Activated T-helper 2 cell treated with anti-CD3 and anti-CD28 coated beads, Interferon-gamma antibody, Interleukin-2, Interleukin-4, amounts not matched to agents 10 μg/mL and 5 μg/mL and 100 μg/mL, durations not matched to agents 14 hours and 24 hours and 36 hours (primary cell): ENCODE data around the gene SCARF2. TPM values are rescaled to one million over a fixed set of nuclear protein-coding genes. Genes with fewer than 3 reads are reported as not detected.
"Not testable (repeated sequence)": the region's sequence is repeated elsewhere in the genome, so short reads cannot be mapped to it uniquely, and the experiment has no call there.

Experiments used
- DNase-seq: peaks from one replicate; pipeline ENCODE4 v3.0.0; 2021; ENCODE audit warnings: low spot score
- H3K27ac Mint-ChIP-seq: one replicate; pipeline ENCODE4 v1.8.0; 2021; ENCODE audit warnings: mixed read lengths
- H3K27me3 Mint-ChIP-seq: one replicate; pipeline ENCODE4 v1.8.0; 2021; ENCODE audit warnings: low read depth, mixed read lengths
- H3K36me3 Mint-ChIP-seq: one replicate; pipeline ENCODE4 v1.8.0; 2021; ENCODE audit warnings: low read depth, mixed read lengths
- H3K4me1 Mint-ChIP-seq: one replicate; pipeline ENCODE4 v1.8.0; 2021; ENCODE audit warnings: low read depth, mixed read lengths
- H3K4me3 Mint-ChIP-seq: one replicate; pipeline ENCODE4 v1.8.0; 2021; ENCODE audit warnings: low read depth, mild to moderate bottlenecking, moderate library complexity, mixed read lengths
- H3K9me3 Mint-ChIP-seq: one replicate; pipeline ENCODE4 v1.8.0; 2021; ENCODE audit warnings: mixed read lengths
- intact Hi-C: fragments of 100-400 bp; cut with micrococcal nuclease; formaldehyde crosslinking; loops from one replicate; pipeline ENCODE4 v1.15.1; 2023
- total RNA-seq: library from RNA; stranded (reverse); gene quantifications from 2 replicates; pipeline ENCODE4 v1.2.3, GENCODE V29; 2022

The SCARF2 gene
- total RNA-seq, 1 donor from 2014 or later, result 0.62 TPM

DNA sequence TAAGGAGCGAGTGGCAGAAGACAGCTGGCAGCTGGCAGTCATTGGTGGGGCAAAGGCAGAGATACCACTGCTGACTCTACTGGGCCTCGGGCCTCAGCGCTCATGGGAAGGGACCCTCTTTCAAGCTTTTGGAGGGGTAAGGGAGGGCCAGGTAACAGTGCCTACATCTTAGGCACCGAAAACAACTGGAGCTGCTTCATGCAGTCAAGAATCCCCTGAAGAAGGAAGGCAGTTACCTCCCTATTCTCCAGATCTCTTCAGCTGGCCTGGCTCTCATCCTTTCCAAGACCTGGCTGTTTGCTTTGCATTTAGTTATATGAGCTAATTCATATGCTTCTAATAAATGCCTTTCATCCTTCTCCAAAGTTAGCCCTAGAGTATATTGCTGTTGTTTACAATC is 59.5 kb downstream of the SCARF2 start:
- H3K4me3 Mint-ChIP-seq, result no peak overlapping the region
- no peaks in the 10 kb centered on the region for H3K4me1 Mint-ChIP-seq
- no peak overlapping the region for H3K27ac Mint-ChIP-seq
- H3K36me3 Mint-ChIP-seq, result no peaks in the 10 kb centered on the region
- no peak for DNase-seq
- H3K27me3 Mint-ChIP-seq, result peaks cover 17% of the 10 kb centered on the region
- H3K9me3 Mint-ChIP-seq, result no peaks in the 10 kb centered on the region
- intact Hi-C loops, result no loop called here

DNA sequence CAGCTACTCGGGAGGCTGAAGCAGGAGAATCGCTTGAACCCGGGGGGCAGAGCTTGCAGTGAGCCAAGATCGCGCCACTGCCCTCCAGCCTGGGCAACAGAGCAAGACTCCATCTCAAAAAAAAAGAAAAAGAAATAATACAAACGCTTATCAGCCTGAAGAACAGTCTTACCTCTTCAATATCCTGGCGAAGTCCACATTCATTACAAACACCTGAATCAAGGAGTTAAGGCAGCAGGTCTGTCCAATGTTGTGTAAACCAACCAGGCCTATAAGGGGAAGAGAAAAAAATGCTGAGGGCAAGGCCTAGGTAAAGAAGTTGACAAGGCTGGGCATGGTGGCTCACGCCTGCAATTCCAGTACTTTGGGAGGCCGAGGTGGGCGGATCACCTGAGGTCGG is 60.6 kb downstream of the SCARF2 start:
- DNase-seq, H3K4me1 Mint-ChIP-seq, H3K27ac Mint-ChIP-seq, H3K4me3 Mint-ChIP-seq, intact Hi-C loops, H3K9me3 Mint-ChIP-seq, H3K36me3 Mint-ChIP-seq: not testable (repeated sequence)
- peaks cover 13% of the 10 kb centered on the region for H3K27me3 Mint-ChIP-seq

- H3K4me1 Mint-ChIP-seq, H3K36me3 Mint-ChIP-seq, H3K9me3 Mint-ChIP-seq, intact Hi-C loops, DNase-seq, H3K4me3 Mint-ChIP-seq, H3K27ac Mint-ChIP-seq, H3K27me3 Mint-ChIP-seq: not testable (repeated sequence)
Observed at GRCh38 chr22:20376281-20376680, 61.3 kb downstream of the SCARF2 start.

Other genes starting within 250 kb of the SCARF2 start
- 1.9 and 2.2 TPM in 2 replicates for gene RTN4R, start 169.5 kb downstream of the SCARF2 start, total RNA-seq
- gene DGCR6L, start 117.8 kb downstream of the SCARF2 start, total RNA-seq, result 29.0 and 31.1 TPM in 2 replicates
- gene ZNF74, start 43.7 kb downstream of the SCARF2 start, total RNA-seq, result 13.2 and 14.4 TPM in 2 replicates
- 34.0 and 38.0 TPM in 2 replicates for gene KLHL22, start 58.0 kb upstream of the SCARF2 start, total RNA-seq
- 123 and 129 TPM in 2 replicates for gene MED15, start 69.8 kb upstream of the SCARF2 start, total RNA-seq